AG04450 (cell line): ENCODE data around the gene HECTD3. TPM values are rescaled to one million over a fixed set of nuclear protein-coding genes. Genes with fewer than 3 reads are reported as not detected.

Experiments
- CTCF ChIA-PET: fragments of 300-600, 350-600 bp; formaldehyde crosslinking; extraction: SDS; loops from one replicate; lab custom pipeline; 2022; ENCODE audit warnings: antibody characterized with exemption, inconsistent platforms; lab: Charles Lee
- POLR2A ChIA-PET: fragments of 350-600 bp; formaldehyde crosslinking; extraction: SDS; loops from one replicate; lab custom pipeline; 2021; ENCODE audit warnings: antibody characterized with exemption, inconsistent platforms; lab: Yijun Ruan, JAX
- DNase-seq: peaks from one replicate; pipeline ENCODE4 v3.0.0-alpha.2; 2011; ENCODE audit warnings: low read depth, low spot score
- H3K27ac ChIP-seq: one replicate; pipeline ENCODE4 v1.5.1; 2012; ENCODE audit warnings: low read depth, low read length, control low read depth
- H3K27me3 ChIP-seq: one replicate; pipeline ENCODE4 v1.6.0; 2012; ENCODE audit warnings: low read length; ENCODE audit not compliant: control insufficient read depth, insufficient read depth
- H3K4me3 ChIP-seq: 2 replicates; pipeline ENCODE4 v1.5.1; 2011; ENCODE audit warnings: mild to moderate bottlenecking, low read depth, low read length, control low read depth
- H3K9me3 ChIP-seq: 2 replicates; pipeline ENCODE4 v1.5.1; 2012; ENCODE audit warnings: low read length; ENCODE audit not compliant: control insufficient read depth, insufficient read depth
- polyA plus RNA-seq: library from polyadenylated mRNA; depleted of rRNA; stranded (reverse); fragments of >200 nt; gene quantifications from 2 replicates; pipeline ENCODE4 v1.2.3, GENCODE V29; 2011
- TF ChIP-seq, protein P1 (sequence below): IDR thresholded peaks from 2 replicates; pipeline ENCODE4 v1.5.1; 2011; ENCODE audit warnings: low read depth, low read length, control low read depth, inconsistent platforms

Gene HECTD3
- polyA plus RNA-seq, 1 experiment = 52.0 TPM

DNA sequence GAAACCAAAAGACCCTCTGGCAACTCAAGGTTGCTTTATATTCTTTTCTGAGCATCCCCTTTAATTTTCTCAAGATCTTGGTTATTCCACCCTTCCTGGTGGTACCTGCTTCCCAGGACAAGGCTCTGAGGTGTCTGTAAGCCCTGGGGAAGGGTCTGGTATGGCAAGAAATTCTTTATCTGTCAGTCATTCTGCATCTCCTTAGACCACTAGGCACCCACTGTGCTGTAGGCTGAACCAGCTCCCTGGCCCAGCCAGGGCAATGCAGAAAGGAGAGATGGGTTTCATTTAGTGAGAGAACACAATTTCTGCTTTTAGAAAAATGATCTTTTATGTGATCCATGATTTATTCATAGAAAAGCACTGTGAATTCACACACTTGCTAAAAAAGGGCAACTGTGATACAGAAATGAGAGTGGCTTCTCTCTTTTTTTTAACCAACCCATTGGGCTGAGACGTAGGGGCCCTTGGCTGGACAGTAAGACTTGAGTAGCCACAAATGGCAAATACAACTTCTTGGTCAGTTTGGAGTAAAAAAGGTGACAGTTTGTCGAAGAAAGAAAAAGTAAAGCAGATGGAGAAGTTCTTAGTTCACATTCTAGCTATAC is 5.1 kb upstream of the HECTD3 start:
- Histone ChIP-seq H3K27ac (no peak overlapping the region), H3K9me3 (no peaks in the 10 kb centered on the region), H3K27me3 (no peaks in the 10 kb centered on the region), H3K4me3 (no peak overlapping the region)
- POLR2A ChIA-PET = interaction anchor here (0.7 kb wide), 1 partner anchor 225 kb away, joined by 3 read pairs; no protein-coding TSS in a partner anchor
- CTCF ChIA-PET = interaction anchor here (0.6 to 11.4 kb wide), 5 partner anchors 15 to 477 kb away, joined by 6 to 616 read pairs (median 37); partner anchors contain the start of genes MUTYH, TESK2 and TOE1
- TF ChIP-seq, protein P1, sequence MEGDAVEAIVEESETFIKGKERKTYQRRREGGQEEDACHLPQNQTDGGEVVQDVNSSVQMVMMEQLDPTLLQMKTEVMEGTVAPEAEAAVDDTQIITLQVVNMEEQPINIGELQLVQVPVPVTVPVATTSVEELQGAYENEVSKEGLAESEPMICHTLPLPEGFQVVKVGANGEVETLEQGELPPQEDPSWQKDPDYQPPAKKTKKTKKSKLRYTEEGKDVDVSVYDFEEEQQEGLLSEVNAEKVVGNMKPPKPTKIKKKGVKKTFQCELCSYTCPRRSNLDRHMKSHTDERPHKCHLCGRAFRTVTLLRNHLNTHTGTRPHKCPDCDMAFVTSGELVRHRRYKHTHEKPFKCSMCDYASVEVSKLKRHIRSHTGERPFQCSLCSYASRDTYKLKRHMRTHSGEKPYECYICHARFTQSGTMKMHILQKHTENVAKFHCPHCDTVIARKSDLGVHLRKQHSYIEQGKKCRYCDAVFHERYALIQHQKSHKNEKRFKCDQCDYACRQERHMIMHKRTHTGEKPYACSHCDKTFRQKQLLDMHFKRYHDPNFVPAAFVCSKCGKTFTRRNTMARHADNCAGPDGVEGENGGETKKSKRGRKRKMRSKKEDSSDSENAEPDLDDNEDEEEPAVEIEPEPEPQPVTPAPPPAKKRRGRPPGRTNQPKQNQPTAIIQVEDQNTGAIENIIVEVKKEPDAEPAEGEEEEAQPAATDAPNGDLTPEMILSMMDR = no peak
- DNase-seq = no peak

DNA sequence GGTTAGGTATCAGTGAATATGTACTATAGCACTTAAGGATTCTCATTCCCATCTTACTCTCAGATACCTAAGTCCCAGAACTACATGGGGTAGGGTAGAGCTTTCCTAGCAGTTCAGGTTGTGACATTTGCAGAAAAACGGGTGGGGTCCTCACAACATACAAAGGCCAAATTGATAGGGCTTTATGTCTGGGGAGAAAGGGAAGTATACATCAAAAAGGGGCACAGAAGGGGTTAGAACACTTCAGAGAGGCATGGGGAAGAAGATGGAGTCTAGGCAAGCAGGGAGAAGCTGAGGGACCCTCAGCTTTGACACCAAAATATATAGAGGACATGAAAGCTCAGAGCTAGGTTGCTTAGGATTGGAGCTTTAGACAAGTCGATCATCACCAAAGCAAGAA is 4.6 kb upstream of the HECTD3 start:
- TF ChIP-seq, protein P1 = no peak
- H3K27ac ChIP-seq = no peak overlapping the region
- H3K4me3 ChIP-seq = no peak overlapping the region
- no peak for DNase-seq
- ChIA-PET POLR2A (interaction anchor here (1.7 kb wide), 1 partner anchor 324 kb away, joined by 4 read pairs; the partner anchor contains the start of genes MUTYH and TOE1), CTCF (interaction anchor here (0.6 to 11.4 kb wide), 5 partner anchors 16 to 477 kb away, joined by 4 to 616 read pairs (median 37); partner anchors contain the start of genes MUTYH, RNU5D-1, TESK2 and TOE1)
- no peaks in the 10 kb centered on the region for H3K9me3 ChIP-seq
- no peaks in the 10 kb centered on the region for H3K27me3 ChIP-seq

DNA sequence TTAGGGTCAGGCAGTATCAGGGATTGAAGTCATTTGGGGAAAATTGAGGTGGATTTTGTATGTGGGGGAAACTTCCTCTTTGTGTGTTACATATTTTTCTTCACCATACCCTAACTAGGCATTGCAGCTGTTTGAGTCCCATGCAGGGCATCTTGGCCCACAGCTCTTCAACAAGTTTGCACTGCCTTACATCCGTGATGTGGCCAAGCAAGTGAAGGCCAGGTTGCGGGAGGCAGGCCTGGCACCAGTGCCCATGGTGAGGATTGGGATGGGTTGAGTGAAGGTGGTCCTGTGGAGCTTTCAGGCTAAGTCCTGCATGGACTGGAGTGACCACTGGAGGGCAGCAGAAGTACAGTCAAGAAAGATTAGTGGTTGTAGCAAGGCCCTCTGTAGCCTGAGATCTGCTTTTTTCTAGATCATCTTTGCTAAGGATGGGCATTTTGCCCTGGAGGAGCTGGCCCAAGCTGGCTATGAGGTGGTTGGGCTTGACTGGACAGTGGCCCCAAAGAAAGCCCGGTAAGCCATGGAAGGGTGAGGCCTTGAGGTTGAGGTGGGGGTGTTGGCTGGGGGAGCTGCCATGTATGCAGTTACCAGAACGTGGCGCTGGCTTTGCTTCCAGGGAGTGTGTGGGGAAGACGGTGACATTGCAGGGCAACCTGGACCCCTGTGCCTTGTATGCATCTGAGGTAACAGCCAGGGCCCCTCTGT is 3.4 kb upstream of the HECTD3 start:
- Histone ChIP-seq H3K9me3 (no peaks in the 10 kb centered on the region; the same call in 1 of the 2 replicates), H3K27ac (no peak overlapping the region), H3K4me3 (peak overlapping the region; percentile 27), H3K27me3 (no peaks in the 10 kb centered on the region)
- POLR2A ChIA-PET = interaction anchor here (0.8 to 1.7 kb wide), 5 partner anchors 215 to 507 kb away, joined by 3 to 8 read pairs (median 4); partner anchors contain the start of genes MUTYH, PLK3, PRDX1 and TOE1
- TF ChIP-seq, protein P1 = peak; percentile 89
- DNase-seq = peak; percentile 74
- CTCF ChIA-PET = interaction anchor here (0.5 to 11.4 kb wide), 51 partner anchors 9 to 555 kb away, joined by 3 to 616 read pairs (median 4); partner anchors contain the start of genes BEST4, CCDC163, EIF2B3 and HPDL

DNA sequence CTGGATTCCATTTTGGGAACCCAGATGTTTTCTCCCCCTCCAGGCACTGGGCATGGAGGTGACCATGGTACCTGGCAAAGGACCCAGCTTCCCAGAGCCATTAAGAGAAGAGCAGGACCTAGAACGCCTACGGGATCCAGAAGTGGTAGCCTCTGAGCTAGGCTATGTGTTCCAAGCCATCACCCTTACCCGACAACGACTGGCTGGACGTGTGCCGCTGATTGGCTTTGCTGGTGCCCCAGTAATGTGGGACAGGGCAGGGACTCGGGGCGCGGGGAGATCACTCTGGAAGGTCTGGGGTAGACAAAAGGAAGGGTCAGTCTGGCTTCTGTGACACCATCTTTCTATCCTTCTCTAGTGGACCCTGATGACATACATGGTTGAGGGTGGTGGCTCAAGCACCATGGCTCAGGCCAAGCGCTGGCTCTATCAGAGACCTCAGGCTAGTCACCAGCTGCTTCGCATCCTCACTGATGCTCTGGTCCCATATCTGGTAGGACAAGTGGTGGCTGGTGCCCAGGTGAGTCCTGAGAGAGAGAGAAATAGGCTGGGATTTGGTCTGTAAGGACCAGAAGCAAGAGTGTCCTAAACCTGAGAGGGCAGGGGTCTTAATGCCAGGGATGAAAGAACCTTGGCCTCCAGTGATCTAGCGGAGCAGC is 2.6 kb upstream of the HECTD3 start:
- H3K4me3 ChIP-seq = peak overlapping the region; percentile 79
- TF ChIP-seq, protein P1 = no peak
- H3K9me3 ChIP-seq = no peaks in the 10 kb centered on the region; the same call in 1 of the 2 replicates
- ChIA-PET CTCF (interaction anchor here (0.5 to 11.4 kb wide), 36 partner anchors 11 to 556 kb away, joined by 3 to 616 read pairs (median 6); partner anchors contain the start of genes CCDC163, EIF2B3, HPDL and MUTYH), POLR2A (interaction anchor here (0.8 to 3.5 kb wide), 6 partner anchors 214 to 508 kb away, joined by 3 to 38 read pairs (median 4); partner anchors contain the start of genes MUTYH, PLK3, PRDX1 and TOE1)
- no peak for DNase-seq
- no peak overlapping the region for H3K27ac ChIP-seq
- no peaks in the 10 kb centered on the region for H3K27me3 ChIP-seq
